NB4 (cell line): ENCODE data around the gene LTB4R2.
"Not testable (repeated sequence)": the region's sequence is repeated elsewhere in the genome, so short reads cannot be mapped to it uniquely, and the experiment has no call there.

Source experiments
- DNase-seq: peaks from one replicate; pipeline ENCODE4 v3.0.0; 2010; ENCODE audit warnings: low read depth
- H3K4me3 ChIP-seq: one replicate; pipeline ENCODE4 v1.5.1; 2011; ENCODE audit warnings: mild to moderate bottlenecking, low read depth, low read length, moderate library complexity
- MYC ChIP-seq: IDR thresholded peaks from 2 replicates; pipeline ENCODE4 v1.6.1; 2011; ENCODE audit warnings: low read depth, low read length
- POLR2A ChIP-seq: IDR thresholded peaks from 2 replicates; pipeline ENCODE4 v1.6.1; 2011; ENCODE audit warnings: mild to moderate bottlenecking; ENCODE audit not compliant: insufficient read length; ENCODE audit errors: extremely low read depth
- TF ChIP-seq, protein P1 (sequence below): IDR thresholded peaks from one replicate; pipeline ENCODE4 v1.5.1; 2012; ENCODE audit warnings: low read depth, low read length
- TF ChIP-seq, protein P2 (sequence below): IDR thresholded peaks from 2 replicates; pipeline ENCODE4 v1.6.1; 2011; ENCODE audit warnings: low read depth, low read length

Gene LTB4R2

DNA sequence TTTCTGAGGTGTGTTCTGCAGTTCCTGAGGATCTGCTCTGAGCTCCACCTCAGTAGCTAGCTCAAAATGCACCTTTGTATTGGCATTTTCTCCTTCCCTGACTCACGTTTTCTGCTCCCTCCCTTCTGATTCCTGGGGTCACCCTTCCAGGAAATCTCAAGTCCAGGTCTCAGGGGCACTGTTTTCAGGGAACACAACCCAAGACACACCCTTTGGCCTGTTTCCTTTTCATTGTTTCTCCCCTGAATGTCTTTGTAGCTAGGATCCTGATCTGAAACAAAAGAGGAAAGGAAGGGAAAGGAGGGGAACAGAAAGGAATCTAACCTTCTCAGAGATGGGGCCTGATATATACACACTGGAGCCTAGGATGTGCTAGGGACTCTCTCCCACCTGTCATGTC lies 37.2 kb downstream of the LTB4R2 start:
- no peak overlapping the region for H3K4me3 ChIP-seq
- TF ChIP-seq MYC, result no peak
- TF ChIP-seq, protein P1, sequence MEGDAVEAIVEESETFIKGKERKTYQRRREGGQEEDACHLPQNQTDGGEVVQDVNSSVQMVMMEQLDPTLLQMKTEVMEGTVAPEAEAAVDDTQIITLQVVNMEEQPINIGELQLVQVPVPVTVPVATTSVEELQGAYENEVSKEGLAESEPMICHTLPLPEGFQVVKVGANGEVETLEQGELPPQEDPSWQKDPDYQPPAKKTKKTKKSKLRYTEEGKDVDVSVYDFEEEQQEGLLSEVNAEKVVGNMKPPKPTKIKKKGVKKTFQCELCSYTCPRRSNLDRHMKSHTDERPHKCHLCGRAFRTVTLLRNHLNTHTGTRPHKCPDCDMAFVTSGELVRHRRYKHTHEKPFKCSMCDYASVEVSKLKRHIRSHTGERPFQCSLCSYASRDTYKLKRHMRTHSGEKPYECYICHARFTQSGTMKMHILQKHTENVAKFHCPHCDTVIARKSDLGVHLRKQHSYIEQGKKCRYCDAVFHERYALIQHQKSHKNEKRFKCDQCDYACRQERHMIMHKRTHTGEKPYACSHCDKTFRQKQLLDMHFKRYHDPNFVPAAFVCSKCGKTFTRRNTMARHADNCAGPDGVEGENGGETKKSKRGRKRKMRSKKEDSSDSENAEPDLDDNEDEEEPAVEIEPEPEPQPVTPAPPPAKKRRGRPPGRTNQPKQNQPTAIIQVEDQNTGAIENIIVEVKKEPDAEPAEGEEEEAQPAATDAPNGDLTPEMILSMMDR, result no peak
- TF ChIP-seq, protein P2, sequence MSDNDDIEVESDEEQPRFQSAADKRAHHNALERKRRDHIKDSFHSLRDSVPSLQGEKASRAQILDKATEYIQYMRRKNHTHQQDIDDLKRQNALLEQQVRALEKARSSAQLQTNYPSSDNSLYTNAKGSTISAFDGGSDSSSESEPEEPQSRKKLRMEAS, result no peak
- TF ChIP-seq POLR2A, result no peak
- no peak for DNase-seq

DNA sequence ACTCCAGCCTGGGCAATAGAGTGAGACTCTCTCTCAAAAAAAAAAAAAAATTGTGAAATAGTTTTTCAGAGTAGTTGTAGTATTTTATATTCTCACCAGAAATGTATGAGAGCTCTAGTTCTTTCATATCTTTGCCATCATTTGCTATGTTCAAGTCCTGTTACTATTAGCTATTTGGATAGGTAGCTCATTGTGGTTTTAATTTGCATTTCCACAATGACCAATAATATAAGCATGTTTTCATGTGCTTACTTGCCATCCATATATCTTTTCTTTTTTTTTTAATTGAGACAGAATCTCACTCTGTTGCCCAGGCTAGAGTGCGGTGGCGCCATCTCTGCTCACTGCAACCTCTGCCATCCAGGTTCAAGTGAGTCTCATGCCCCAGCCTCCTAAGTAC lies 38.2 kb downstream of the LTB4R2 start:
- TF ChIP-seq, protein P2, result no peak
- no peak for TF ChIP-seq POLR2A
- TF ChIP-seq, protein P1, result no peak
- H3K4me3 ChIP-seq, result no peak overlapping the region
- no peak for DNase-seq

DNA sequence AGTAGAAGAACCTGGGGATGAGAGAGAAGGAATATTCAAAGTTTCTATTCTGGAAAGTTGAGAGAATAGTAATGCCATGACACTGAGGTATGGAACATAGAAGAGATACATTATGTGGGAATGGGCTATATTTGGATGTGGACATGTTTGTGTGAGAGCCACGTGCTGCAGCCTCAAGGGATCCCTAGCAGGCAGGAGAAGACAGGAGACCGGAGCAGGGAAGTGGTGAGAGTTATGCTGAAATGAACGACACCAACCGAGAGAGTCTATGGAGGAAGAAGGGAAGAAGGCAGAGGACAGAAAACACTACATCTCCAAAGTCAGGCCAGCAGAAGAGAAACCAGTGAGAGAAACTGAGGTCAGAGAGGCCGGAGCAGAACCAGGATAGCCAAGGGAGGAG lies 39.8 kb downstream of the LTB4R2 start:
- no peak for TF ChIP-seq MYC
- TF ChIP-seq, protein P1, result no peak
- TF ChIP-seq, protein P2, result no peak
- no peak for TF ChIP-seq POLR2A
- DNase-seq, result no peak
- no peak overlapping the region for H3K4me3 ChIP-seq

DNA sequence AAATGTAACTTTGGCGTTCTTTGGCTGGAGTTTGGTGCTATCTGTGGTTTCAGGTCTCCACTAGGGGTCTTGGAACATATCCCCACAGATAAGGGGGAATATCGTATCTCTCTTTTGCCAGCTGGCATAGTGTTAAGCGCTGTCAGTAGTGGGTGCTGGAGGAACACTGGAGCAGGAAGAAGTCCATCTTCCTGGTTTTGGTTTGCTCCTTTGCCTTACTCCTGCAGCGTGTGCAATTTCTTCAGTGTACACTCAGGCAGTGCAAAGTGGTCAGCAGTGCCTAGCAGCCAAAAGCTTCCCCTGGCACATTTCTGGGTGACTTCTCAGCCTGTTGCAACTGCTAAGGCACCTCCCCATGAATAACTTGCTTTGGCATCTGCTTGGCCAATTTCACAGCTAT lies 41.6 kb downstream of the LTB4R2 start:
- TF ChIP-seq, protein P2, result no peak
- TF ChIP-seq MYC, result no peak
- TF ChIP-seq, protein P1, result no peak
- TF ChIP-seq POLR2A, result no peak
- DNase-seq, result no peak
- no peak overlapping the region for H3K4me3 ChIP-seq

DNA sequence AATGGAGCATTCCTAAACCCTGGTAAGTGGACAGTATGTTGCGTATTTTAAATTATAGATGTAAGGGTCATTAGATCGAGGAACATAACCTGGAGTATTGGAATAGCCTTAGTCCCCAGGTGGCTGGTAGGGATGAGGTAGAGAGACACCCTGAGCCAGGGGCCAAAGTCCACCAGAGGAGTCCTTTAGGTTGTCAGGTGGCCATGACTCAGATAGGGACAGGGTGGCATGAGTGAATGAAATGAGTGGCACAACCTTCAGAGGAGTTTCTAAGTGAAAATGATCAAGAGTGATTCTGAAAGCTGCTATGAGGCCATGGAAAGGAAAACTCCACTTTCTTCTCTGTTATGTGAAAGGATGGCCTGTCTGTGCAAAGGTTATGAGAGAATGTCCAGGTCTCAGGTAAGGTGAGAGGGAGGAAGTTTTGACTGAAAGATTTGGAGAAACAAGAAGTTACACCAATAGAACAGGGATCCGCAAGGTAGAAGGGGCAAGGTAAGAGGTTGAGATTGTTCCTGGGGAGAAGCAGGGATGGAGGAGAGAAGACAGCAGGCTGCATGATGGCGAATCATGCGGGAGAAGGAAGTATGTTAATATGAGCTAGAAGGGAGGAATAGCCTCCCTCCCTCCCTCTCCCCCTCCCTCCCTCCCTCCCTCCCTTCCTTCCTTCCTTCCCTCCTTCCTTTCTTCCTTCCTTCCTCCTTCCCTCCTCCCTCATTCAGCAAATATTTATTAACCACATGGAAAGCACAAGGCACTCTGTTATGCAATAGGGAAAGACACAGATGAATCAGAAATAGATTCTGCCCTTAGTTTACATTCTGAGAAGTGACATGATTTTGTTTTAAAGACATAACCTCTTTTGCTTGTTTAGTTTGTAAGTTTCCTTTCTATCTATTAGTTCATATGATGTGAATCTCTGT lies 43.9 kb downstream of the LTB4R2 start:
- TF ChIP-seq, protein P1, result no peak
- no peak for DNase-seq
- H3K4me3 ChIP-seq, result no peak overlapping the region

DNA sequence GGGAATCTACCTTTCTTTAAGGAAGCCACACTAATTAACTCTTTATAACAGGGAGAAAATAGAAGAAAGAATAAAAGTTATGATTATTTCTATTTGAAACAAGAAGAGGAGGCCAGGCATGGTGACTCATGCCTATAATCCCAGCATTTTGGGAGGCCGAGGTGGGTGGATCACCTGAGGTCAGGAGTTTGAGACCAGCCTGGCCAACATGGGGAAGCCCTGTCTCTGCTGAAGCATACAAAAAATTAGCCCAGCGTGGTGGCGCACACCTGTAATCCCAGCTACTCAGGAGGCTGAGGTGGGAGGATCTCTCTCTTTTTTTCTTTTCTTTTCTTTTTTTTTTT lies 44.5 kb downstream of the LTB4R2 start:
- not testable (repeated sequence) for H3K4me3 ChIP-seq, DNase-seq
